Measurements from ENCODE around the gene NF2.

- TF ChIP-seq CTCF (IDR thresholded peaks at IDR 0.05) (no peak), POLR2A (IDR thresholded peaks at IDR 0.05) (no peak)
Observed at GRCh38 chr22:29615705-29616327, 12.4 kb downstream of the NF2 start.
